Urothelium cell line (cell line): ENCODE results near the gene HTD2.

Experiments used
- DNase-seq: peaks from one replicate; pipeline ENCODE4 v3.0.0; 2011; ENCODE audit warnings: low spot score, mixed read lengths
- FAIRE-seq: peaks from 2 replicates; lab custom pipeline; 2011; peaks lifted over from hg19 to GRCh38; lab: Jason Lieb, UNC

The HTD2 gene

GRCh38 chr3:58291671-58292338 is 14.5 kb upstream of the HTD2 start:
- FAIRE-seq (no peak), DNase-seq (no peak)

GRCh38 chr3:58292866-58293265 is 13.5 kb upstream of the HTD2 start:
- FAIRE-seq (no peak), DNase-seq (no peak)

- DNase-seq (no peak), FAIRE-seq (no peak)
These were observed 12.8 kb upstream of the HTD2 start for GRCh38 chr3:58293516-58293915.

- DNase-seq (no peak), FAIRE-seq (no peak)
These were observed 10.1 kb upstream of the HTD2 start for GRCh38 chr3:58296269-58296668.

- FAIRE-seq, result no peak
- no peak for DNase-seq
These were observed 9.5 kb upstream of the HTD2 start for GRCh38 chr3:58296843-58297242.

- FAIRE-seq, result no peak
These were observed 8.1 kb upstream of the HTD2 start for GRCh38 chr3:58298190-58298589.

GRCh38 chr3:58299075-58299474 is 7.2 kb upstream of the HTD2 start:
- no peak for DNase-seq
- no peak for FAIRE-seq

More at GRCh38 chr3:58298190-58298589, 8.1 kb upstream of the HTD2 start:
- no peak for DNase-seq

- no peak for FAIRE-seq
- DNase-seq, result peak; percentile 33
These were observed 6.3 kb upstream of the HTD2 start for GRCh38 chr3:58299839-58300516.

- FAIRE-seq (no peak), DNase-seq (peak; percentile 44)
These were observed 1.4 kb downstream of the HTD2 start for GRCh38 chr3:58307639-58308215.

- FAIRE-seq (no peak), DNase-seq (no peak)
These were observed 2.4 kb downstream of the HTD2 start for GRCh38 chr3:58308728-58309127.

GRCh38 chr3:58317811-58318210 is 11.5 kb downstream of the HTD2 start:
- FAIRE-seq (no peak), DNase-seq (no peak)

GRCh38 chr3:58321791-58322190 is 15.5 kb downstream of the HTD2 start:
- FAIRE-seq, result no peak
- no peak for DNase-seq

GRCh38 chr3:58322793-58323192 is 16.5 kb downstream of the HTD2 start:
- FAIRE-seq (no peak), DNase-seq (no peak)

- FAIRE-seq, result no peak
- no peak for DNase-seq
These were observed 17.4 kb downstream of the HTD2 start for GRCh38 chr3:58323529-58324390.

GRCh38 chr3:58324391-58325390 is 18.4 kb downstream of the HTD2 start:
- FAIRE-seq (no peak), DNase-seq (no peak)

- FAIRE-seq, result no peak
- DNase-seq, result no peak
These were observed 19.2 kb downstream of the HTD2 start for GRCh38 chr3:58325525-58325992.

- DNase-seq, result no peak
- FAIRE-seq, result no peak
These were observed 20.1 kb downstream of the HTD2 start for GRCh38 chr3:58326267-58326900.

GRCh38 chr3:58329150-58329921 is 23.0 kb downstream of the HTD2 start:
- no peak for FAIRE-seq

GRCh38 chr3:58329922-58330413 is 23.6 kb downstream of the HTD2 start:
- DNase-seq (no peak), FAIRE-seq (no peak)

More at GRCh38 chr3:58329150-58329921, 23.0 kb downstream of the HTD2 start:
- no peak for DNase-seq
